Activated naive CD8-positive, alpha-beta T cell treated with anti-CD3 and anti-CD28 coated beads, Interleukin-2, amount 10 ng/mL, durations not matched to agents 7 days and 5 days (primary cell): Measurements from ENCODE around the gene IKZF1. TPM values are rescaled to one million over a fixed set of nuclear protein-coding genes. Genes with fewer than 3 reads are reported as not detected.

Source experiments
- ATAC-seq: fragments of 150-1000 bp; cut with Tn5 transposase; one replicate; pipeline ENCODE4 v1.10.0; 2021; ENCODE audit warnings: low read depth, moderate library complexity
- POLR2A ChIA-PET: fragments of 350-600 bp; sonication (Branson Sonifier 250); formaldehyde crosslinking; loops from one replicate; lab custom pipeline; 2021; ENCODE audit warnings: antibody characterized with exemption; lab: Charles Lee
- DNase-seq: peaks from one replicate; pipeline ENCODE4 v3.0.0; 2021
- H3K27ac Mint-ChIP-seq: one replicate; pipeline ENCODE4 v1.8.0; 2022; ENCODE audit warnings: mild to moderate bottlenecking, mixed read lengths
- H3K27me3 Mint-ChIP-seq: one replicate; pipeline ENCODE4 v1.8.0; 2022; ENCODE audit warnings: mild to moderate bottlenecking, moderate library complexity, mixed read lengths
- H3K36me3 Mint-ChIP-seq: one replicate; pipeline ENCODE4 v1.8.0; 2021; ENCODE audit warnings: mild to moderate bottlenecking, mixed read lengths
- H3K4me1 Mint-ChIP-seq: one replicate; pipeline ENCODE4 v1.8.0; 2021; ENCODE audit warnings: mixed read lengths
- H3K4me3 Mint-ChIP-seq: one replicate; pipeline ENCODE4 v1.8.0; 2022; ENCODE audit warnings: mild to moderate bottlenecking, moderate library complexity, mixed read lengths
- H3K9me3 Mint-ChIP-seq: one replicate; pipeline ENCODE4 v1.8.0; 2021; ENCODE audit warnings: mixed read lengths
- total RNA-seq, 2 experiments: library from RNA; stranded (reverse); gene quantifications; one replicate each; pipeline ENCODE4 v1.2.3, GENCODE V29; 2021

IKZF1 gene
- total RNA-seq, 2 experiments from 2014 or later = 383 to 410 TPM

DNA sequence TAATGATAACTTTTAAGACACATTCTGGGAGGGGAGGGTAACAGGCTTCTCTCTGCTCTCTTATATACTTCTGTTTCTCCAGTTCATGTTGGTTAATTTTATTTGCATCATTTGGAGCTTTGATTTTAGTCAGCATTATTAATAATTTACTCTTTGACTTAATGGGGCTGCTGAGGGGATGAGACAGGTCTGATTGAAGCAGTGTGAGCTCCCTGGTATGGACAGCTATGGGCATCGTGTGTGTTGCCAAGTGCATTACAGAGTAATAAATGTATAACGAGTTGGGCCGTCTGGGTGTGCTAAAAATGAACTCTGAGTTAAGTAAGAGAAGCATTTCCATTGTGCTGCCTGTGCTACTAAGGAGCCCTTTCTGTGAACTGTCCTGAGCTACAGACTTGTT, 31.7 kb upstream of the IKZF1 start:
- POLR2A ChIA-PET = interaction anchor here (0.9 to 2.5 kb wide), 6 partner anchors 9 to 96 kb away, joined by 3 to 9 read pairs (median 6); partner anchors contain the start of gene IKZF1
- H3K36me3 Mint-ChIP-seq = peaks cover 12% of the 10 kb centered on the region
- H3K27ac Mint-ChIP-seq = no peak overlapping the region
- ATAC-seq = no peak
- no peaks in the 10 kb centered on the region for H3K27me3 Mint-ChIP-seq
- no peak overlapping the region for H3K4me3 Mint-ChIP-seq
- peaks cover 47% of the 10 kb centered on the region for H3K4me1 Mint-ChIP-seq
- DNase-seq = no peak
- peaks cover 4% of the 10 kb centered on the region for H3K9me3 Mint-ChIP-seq

DNA sequence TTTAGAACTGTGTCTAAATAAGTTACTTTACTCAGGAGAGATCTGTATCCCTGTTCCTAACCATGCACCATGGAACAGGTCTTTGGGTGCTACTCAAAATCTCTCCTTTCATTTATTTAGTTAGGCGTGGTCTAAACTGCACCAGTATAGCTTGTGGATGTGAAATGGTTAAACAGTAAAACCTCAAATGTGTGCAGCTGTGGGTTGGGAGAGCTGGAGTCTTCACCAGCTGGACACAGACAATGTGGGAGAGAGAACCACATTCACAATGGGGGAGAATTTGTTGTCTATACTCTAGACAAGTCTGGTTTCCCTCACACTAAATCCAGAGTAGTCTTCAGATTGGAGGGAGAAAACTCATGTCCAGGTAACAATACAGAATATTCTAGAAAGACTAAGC, 31.2 kb upstream of the IKZF1 start:
- peaks cover 12% of the 10 kb centered on the region for H3K36me3 Mint-ChIP-seq
- ATAC-seq (no peak), DNase-seq (no peak)
- peak overlapping the region; percentile 21 for H3K27ac Mint-ChIP-seq
- H3K4me3 Mint-ChIP-seq = no peak overlapping the region
- H3K4me1 Mint-ChIP-seq = peaks cover 42% of the 10 kb centered on the region
- POLR2A ChIA-PET = interaction anchor here (1.0 to 2.5 kb wide), 6 partner anchors 9 to 96 kb away, joined by 3 to 9 read pairs (median 6); partner anchors contain the start of gene IKZF1
- no peaks in the 10 kb centered on the region for H3K27me3 Mint-ChIP-seq
- peaks cover 4% of the 10 kb centered on the region for H3K9me3 Mint-ChIP-seq

DNA sequence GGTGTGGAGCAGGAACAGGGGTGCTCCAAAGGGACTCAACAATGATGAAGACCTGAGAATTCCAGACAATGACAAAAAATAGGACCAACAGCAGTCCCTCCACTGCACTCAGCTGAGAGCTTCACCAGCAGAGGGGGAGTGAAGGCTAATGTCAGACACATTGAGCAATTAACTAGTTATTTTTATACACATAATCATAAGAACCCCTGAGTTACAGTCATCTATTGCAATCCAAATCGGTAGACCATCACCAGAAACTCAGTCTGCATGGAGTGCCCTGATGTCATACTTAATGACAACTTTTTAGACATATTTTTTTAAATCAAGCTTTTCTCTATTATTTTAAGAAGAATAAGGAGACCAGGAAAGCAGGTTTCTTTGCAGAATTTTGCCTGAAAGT, 30.6 kb upstream of the IKZF1 start:
- H3K4me3 Mint-ChIP-seq = no peak overlapping the region

DNA sequence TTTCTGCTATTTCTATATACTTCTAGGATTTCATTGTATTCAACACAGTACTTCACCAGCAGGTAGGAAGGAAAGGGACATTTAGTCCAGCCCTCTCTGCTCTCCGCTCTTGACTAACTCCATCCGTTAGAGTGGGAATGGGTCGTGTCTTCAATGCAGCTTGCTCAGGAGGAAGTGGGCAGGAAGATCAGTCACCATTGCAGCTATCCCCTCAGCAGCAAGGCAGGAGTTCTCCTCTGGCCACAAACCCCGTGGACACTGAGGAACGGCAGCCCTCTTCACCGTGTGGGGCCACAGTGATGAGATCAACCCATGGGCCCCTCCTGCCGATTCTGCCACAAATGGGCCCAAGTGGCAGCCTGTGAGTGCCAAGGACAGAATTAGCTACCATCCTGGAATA, 30.2 kb upstream of the IKZF1 start:
- Mint-ChIP-seq H3K4me1 (peaks cover 38% of the 10 kb centered on the region), H3K27me3 (no peaks in the 10 kb centered on the region), H3K27ac (no peak overlapping the region), H3K4me3 (peak overlapping the region; percentile 20), H3K9me3 (peaks cover 9% of the 10 kb centered on the region), H3K36me3 (peaks cover 16% of the 10 kb centered on the region)
- ATAC-seq (peak; percentile 25), DNase-seq (no peak)
- POLR2A ChIA-PET = interaction anchor here (1.1 to 3.1 kb wide), 7 partner anchors 8 to 84 kb away, joined by 3 to 10 read pairs (median 3); partner anchors contain the start of gene IKZF1

More for the DNA sequence above, 30.6 kb upstream of the IKZF1 start:
- no peaks in the 10 kb centered on the region for H3K27me3 Mint-ChIP-seq
- peaks cover 13% of the 10 kb centered on the region for H3K36me3 Mint-ChIP-seq
- DNase-seq (no peak), ATAC-seq (no peak)
- POLR2A ChIA-PET = interaction anchor here (1.0 to 3.1 kb wide), 9 partner anchors 8 to 95 kb away, joined by 3 to 10 read pairs (median 3); partner anchors contain the start of gene IKZF1
- peaks cover 6% of the 10 kb centered on the region for H3K9me3 Mint-ChIP-seq
- peaks cover 41% of the 10 kb centered on the region for H3K4me1 Mint-ChIP-seq
- H3K27ac Mint-ChIP-seq = peak overlapping the region; percentile 21

DNA sequence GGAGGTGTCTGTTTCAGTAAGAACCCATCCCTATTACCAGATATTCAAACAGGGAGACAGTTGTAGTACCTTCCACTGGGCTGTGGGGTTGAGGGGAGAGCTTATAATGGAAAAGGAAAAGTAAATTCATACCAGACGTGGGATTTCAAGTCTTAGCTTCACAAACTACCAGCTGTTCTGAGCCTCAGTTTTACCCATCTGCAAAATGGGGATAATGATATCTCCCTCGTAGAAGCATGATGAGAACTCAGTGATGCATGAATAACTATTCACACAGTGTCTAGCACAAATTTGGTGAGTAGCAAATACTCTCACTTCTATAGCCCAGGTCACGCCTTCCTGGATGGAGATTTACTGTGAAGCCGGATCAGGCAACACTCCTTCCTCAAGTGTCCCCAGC, 29.1 kb upstream of the IKZF1 start:
- H3K4me1 Mint-ChIP-seq = peaks cover 31% of the 10 kb centered on the region
- no peak overlapping the region for H3K4me3 Mint-ChIP-seq
- no peaks in the 10 kb centered on the region for H3K27me3 Mint-ChIP-seq
- ATAC-seq (no peak), DNase-seq (no peak)
- peak overlapping the region; percentile 28 for H3K27ac Mint-ChIP-seq
- POLR2A ChIA-PET = interaction anchor here (1.5 to 3.1 kb wide), 2 partner anchors 9 to 75 kb away, joined by 3 to 10 read pairs; no protein-coding TSS in a partner anchor
- H3K9me3 Mint-ChIP-seq = peaks cover 7% of the 10 kb centered on the region
- H3K36me3 Mint-ChIP-seq = peaks cover 16% of the 10 kb centered on the region

DNA sequence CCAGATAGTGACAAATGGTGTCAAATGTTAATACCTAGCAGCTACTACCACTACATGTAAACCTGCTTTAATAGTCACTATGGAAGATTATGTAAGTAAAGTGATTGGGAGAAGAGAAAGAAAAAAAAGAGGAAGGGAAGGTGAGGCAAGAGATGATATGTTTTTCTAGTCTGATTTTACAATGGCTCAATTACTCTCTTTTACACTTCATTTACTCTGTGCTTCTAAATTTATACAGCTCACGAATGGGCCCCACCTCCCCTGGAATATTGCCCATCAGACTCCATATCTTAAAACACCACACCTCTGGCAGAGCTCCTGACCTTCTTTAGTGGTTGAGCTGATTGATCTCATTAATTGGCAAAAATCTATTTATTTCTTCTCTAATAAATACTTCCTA, 28.0 kb upstream of the IKZF1 start:
- Mint-ChIP-seq H3K27me3 (no peaks in the 10 kb centered on the region), H3K4me3 (no peak overlapping the region), H3K4me1 (peaks cover 36% of the 10 kb centered on the region), H3K36me3 (peaks cover 14% of the 10 kb centered on the region), H3K9me3 (peaks cover 7% of the 10 kb centered on the region), H3K27ac (no peak overlapping the region)
- no peak for ATAC-seq
- no peak for DNase-seq
- POLR2A ChIA-PET = interaction anchor here (3.1 kb wide), 1 partner anchor 10 kb away, joined by 10 read pairs; no protein-coding TSS in a partner anchor

DNA sequence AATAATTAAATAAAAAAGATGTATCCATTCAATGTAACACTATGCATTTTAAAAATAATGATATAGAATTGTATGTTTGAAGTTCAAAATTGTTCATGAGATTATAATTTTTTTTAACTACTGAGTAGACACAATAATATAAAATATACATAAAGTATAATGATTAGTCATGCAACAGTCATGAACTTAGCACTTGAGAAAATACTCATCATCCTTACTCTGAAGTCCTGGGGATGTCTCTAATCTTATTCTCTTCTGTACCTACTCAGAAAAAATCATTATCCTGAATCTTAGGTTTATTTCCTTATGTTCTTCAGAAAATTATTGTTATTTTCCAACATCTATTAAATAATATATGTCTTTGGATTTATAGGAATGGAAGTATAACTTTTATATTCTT, 26.4 kb upstream of the IKZF1 start:
- ATAC-seq (no peak), DNase-seq (no peak)
- Mint-ChIP-seq H3K4me3 (no peak overlapping the region), H3K36me3 (peaks cover 14% of the 10 kb centered on the region), H3K4me1 (peaks cover 44% of the 10 kb centered on the region), H3K27me3 (no peaks in the 10 kb centered on the region), H3K9me3 (peaks cover 7% of the 10 kb centered on the region), H3K27ac (no peak overlapping the region)
- POLR2A ChIA-PET = no interaction called here

DNA sequence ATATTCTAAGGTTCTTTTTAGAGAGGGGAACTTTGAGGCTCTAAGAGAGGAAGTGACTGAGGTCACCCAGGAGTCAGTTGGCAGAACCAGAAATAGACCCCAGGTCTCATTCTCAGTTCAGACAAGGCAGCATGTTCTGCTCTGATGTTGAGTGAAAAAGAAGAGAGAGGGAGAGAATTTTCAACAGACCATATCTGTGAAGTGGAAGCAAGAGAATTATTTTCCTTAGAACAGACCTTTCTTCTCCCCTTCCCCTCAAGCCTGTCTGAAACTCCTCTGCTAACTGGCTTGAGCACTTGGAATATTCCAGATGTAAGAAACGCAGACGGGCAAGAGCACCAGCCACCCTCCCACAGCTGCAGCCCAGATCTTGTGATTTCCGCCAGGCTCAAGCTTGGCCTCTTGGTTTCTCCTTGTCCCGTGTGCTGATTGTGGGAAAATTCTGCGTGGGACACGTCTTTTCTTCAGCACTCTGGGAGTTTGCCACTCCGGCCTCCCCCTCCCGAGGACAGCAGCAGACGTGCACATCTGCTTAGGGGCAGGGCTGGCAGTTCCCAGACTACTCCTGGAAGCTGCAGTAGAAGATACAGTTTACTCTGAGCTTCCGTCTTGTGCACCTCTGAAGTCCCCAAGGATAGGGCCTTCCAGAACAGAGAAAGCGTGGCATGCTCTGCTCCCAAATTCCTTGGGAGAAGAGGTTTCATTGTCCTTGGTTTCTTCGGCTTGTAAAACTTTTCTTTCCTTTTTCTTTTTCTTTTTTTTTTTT, 22.7 kb upstream of the IKZF1 start:
- Mint-ChIP-seq H3K27ac (peak overlapping the region; percentile 86), H3K36me3 (peaks cover 11% of the 10 kb centered on the region), H3K4me1 (peaks cover 41% of the 10 kb centered on the region), H3K9me3 (peaks cover 8% of the 10 kb centered on the region), H3K4me3 (peak overlapping the region; percentile 82), H3K27me3 (no peaks in the 10 kb centered on the region)
- peak; percentile 83 for ATAC-seq
- DNase-seq = no peak
- POLR2A ChIA-PET = interaction anchor here (0.6 to 4.8 kb wide), 10 partner anchors 9 to 75 kb away, joined by 3 to 61 read pairs (median 6); partner anchors contain the start of gene IKZF1

DNA sequence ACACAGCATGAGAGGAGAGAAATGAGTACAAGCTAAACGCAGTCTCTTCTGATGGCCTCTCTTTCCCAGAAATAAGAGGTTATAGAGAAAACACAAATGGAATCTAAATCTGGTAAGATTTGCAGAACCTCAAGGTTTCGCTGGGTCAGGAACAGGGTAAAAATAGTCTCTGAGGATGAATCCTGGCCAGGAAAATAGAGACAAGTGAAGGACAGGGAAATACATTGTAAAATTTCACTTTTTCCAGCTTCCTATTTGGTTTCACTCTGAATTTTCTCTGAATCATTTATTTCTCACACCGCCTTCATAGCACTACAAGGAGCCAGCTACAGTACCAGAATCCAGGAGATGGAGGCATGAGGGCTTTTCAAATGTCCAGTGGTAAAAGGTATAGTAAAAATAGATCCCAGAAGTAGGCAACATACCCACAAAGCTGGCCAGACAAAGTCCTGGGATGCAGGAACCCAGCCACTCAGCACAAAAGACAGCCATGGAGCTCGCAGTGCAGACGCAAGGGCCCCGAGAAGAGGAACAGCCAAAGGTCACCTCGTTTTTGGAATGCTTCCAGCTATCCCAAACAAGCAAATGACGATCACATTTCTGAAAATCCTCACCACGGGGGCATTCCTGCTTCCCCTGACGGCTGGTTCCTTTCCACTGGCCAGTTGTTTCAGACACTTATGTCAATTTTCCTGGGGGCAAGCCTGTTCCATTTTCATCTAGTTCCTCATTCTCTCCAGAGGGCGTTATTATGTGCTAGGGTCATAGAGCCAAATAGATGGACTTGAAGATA, 21.5 kb upstream of the IKZF1 start:
- peak overlapping the region; percentile 82 for H3K4me3 Mint-ChIP-seq
- POLR2A ChIA-PET = interaction anchor here (0.6 to 4.8 kb wide), 11 partner anchors 10 to 75 kb away, joined by 3 to 61 read pairs (median 4); partner anchors contain the start of gene IKZF1
- DNase-seq = no peak
- peaks cover 11% of the 10 kb centered on the region for H3K36me3 Mint-ChIP-seq
- no peak for ATAC-seq
- peak overlapping the region; percentile 86 for H3K27ac Mint-ChIP-seq
- H3K27me3 Mint-ChIP-seq = no peaks in the 10 kb centered on the region
- peaks cover 8% of the 10 kb centered on the region for H3K9me3 Mint-ChIP-seq
- peaks cover 42% of the 10 kb centered on the region for H3K4me1 Mint-ChIP-seq

DNA sequence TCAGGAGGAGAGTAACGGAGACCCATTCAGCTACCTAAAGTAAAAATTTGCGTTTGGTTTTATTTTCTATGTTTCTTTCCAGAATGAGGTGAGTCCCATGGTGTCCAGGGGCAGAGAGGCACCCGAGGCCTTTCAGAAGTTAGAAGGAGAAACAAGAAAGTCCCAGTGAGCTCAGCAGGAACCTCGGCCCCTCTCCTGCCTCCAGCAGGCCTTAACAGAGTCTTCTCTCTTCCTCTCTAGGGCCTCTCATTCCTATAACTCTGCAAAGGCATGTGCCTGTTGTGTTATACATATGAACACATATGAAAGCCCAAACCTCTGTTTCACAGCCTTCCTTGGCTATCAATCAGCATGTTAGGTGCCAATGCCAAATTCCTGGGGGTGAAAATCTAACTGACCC, 20.8 kb upstream of the IKZF1 start:
- POLR2A ChIA-PET = interaction anchor here (1.0 to 4.8 kb wide), 4 partner anchors 17 to 53 kb away, joined by 3 to 61 read pairs (median 15); partner anchors contain the start of gene IKZF1
- H3K27ac Mint-ChIP-seq = peak overlapping the region; percentile 71
- DNase-seq (no peak), ATAC-seq (no peak)
- no peak overlapping the region for H3K4me3 Mint-ChIP-seq
- peaks cover 41% of the 10 kb centered on the region for H3K4me1 Mint-ChIP-seq
- H3K9me3 Mint-ChIP-seq = peaks cover 7% of the 10 kb centered on the region
- no peaks in the 10 kb centered on the region for H3K27me3 Mint-ChIP-seq
- peaks cover 10% of the 10 kb centered on the region for H3K36me3 Mint-ChIP-seq

DNA sequence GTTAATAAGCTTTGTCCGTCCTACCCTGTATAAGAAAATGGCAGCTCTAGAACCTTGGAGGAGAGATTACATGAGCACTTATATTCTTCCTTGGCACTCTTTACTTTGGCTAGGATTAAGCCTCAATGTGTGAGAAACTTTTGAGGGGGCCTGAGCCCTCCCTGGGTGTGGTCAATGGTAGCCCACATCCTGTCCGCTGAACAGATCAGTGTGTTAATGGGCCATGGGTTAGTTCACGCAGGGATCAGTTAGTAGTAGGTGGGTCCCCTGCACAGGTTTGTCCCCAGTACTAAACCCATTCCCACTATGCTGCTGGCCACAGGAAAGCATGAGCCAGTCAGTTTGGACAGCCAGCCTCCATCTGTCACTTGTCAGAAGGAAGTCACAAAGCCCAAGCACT, 20.2 kb upstream of the IKZF1 start:
- ATAC-seq (peak; percentile 35), DNase-seq (peak; percentile 50)
- H3K27me3 Mint-ChIP-seq = no peaks in the 10 kb centered on the region
- peak overlapping the region; percentile 71 for H3K27ac Mint-ChIP-seq
- POLR2A ChIA-PET = interaction anchor here (3.9 to 4.8 kb wide), 2 partner anchors 17 to 22 kb away, joined by 26 to 61 read pairs; partner anchors contain the start of gene IKZF1
- H3K4me1 Mint-ChIP-seq = peaks cover 40% of the 10 kb centered on the region
- peaks cover 3% of the 10 kb centered on the region for H3K9me3 Mint-ChIP-seq
- peak overlapping the region; percentile 36 for H3K4me3 Mint-ChIP-seq
- H3K36me3 Mint-ChIP-seq = peaks cover 6% of the 10 kb centered on the region

DNA sequence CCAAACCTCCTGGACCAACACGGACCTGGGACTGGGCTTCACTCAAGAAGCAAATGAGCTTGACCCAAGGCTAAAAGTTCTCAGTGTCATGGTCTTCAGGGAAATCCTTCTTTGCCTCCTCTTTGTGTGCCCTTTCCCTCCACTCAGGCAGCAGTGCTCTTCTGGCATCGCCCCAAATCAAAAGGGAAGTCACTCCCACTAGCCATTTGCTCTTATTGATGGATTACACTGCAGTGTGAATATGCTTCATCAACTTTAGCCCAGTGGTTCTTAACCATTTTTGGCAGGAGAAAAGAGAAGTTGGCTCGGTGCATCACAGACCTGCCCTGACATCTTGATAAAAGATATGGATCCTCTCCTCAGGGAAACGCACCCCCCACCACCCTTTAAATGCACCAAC, 19.2 kb upstream of the IKZF1 start:
- peaks cover 2% of the 10 kb centered on the region for H3K36me3 Mint-ChIP-seq
- ATAC-seq = no peak
- no peaks in the 10 kb centered on the region for H3K27me3 Mint-ChIP-seq
- peaks cover 40% of the 10 kb centered on the region for H3K4me1 Mint-ChIP-seq
- no peak for DNase-seq
- H3K27ac Mint-ChIP-seq = no peak overlapping the region
- H3K4me3 Mint-ChIP-seq = no peak overlapping the region
- POLR2A ChIA-PET = no interaction called here
- H3K9me3 Mint-ChIP-seq = peaks cover 1% of the 10 kb centered on the region

DNA sequence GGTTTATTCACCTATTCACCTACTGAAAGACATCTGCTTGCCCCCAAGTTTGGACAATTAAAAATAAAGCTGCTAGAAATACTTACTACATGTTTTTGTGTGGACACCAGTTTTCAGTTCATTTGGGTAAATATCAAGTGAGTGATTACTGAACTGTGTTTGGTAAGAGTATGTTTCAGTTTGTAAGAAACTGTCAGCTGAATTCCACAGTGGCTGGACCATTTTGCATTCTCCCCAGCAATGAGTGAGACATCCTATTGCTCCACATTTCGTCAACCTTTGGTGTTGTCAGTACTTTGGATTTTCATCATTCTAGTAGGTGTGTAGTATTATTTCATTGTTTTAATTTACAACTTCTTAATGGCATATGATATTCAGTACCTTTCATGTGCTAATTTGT, 17.4 kb upstream of the IKZF1 start:
- Mint-ChIP-seq H3K4me3 (no peak overlapping the region), H3K9me3 (peaks cover 3% of the 10 kb centered on the region), H3K27me3 (peaks cover 2% of the 10 kb centered on the region), H3K27ac (no peak overlapping the region), H3K36me3 (peaks cover 1% of the 10 kb centered on the region), H3K4me1 (peaks cover 29% of the 10 kb centered on the region)
- ATAC-seq (no peak), DNase-seq (no peak)
- POLR2A ChIA-PET = no interaction called here
